CD4-positive, alpha-beta T cell treated with Interleukin-4 for 1 hour (primary cell): ENCODE results near the gene MEIKIN.

Experiments used
- DNase-seq, 2 donors: peaks; one replicate each; pipeline ENCODE4 v3.0.0-alpha.2; 2020 to 2022

The MEIKIN gene

DNA sequence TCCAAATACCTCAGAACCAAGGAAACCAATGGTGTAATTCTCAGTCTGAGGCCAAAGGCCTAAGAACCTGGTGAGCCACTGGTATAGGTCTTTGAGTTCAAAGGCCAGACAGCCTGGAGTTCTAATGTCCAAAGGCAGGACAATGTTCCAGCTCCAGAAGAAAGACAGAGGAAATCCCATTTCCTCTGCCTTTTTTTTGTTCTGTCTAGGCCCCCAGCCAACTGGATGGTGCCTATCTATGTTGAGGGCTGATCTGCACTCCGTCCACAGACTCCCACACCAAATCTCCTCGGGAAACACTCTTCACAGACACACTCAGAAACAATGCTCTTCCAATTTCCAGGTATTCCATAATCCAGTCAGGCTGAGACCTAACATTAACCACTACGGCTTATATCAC, 178.8 kb downstream of the MEIKIN start:
- DNase-seq: no peak

DNA sequence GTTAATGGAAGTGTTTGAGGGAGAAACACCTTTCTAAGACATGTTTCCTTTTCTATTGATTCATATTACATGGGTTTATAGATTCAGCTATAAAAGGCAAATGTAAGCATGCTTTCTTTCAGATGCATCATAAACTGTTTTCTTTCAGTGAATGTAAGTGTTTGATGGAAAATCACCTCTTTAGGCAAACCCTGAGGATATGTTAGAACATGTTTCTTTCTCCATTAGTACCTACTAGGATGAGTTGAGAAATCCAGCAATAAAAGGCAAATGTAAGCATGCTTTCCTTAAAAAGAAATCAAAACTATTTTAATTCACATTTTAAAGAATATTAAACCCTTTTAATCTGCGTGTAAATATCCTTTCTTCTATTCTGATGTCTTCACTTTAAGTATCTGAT, 180.2 kb downstream of the MEIKIN start:
- no peak for DNase-seq

DNA sequence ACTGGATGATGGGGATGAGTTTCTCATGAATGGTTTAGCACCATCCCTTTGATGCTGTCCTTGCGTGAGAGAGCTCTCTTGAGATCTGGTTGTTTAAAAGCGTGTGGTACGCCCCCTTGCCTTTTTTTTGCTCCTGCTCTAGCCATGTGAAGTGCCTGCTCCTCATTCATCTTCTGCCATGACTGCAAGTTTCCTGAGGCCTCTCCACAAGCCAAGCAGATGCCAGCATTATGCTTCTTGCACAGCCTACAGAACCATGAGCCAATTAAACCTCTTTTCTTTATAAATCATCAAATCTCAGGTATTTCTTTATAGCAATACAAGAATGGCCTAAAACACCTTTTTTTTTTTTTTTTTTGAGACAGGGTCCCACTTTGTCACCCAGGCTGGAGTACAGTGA, 181.5 kb downstream of the MEIKIN start:
- DNase-seq: no peak

DNA sequence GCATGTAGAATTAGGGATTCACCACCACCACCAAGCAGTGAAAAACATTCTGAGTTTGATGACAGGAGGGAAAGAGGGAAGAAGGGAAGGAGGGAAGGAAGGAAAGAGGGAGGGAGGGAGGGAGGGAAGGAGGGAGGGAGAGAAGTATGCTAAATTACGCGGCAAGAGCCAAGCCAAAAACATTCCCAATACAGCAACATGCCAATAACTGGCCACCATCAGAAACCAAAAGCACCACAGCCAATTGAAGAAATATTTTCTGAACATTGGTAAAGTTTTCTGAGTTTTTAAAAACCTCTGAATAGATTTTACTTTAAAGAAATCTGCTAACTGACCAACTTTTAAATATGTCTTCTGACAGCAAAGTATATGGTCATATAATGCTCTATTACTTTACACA, 184.7 kb downstream of the MEIKIN start:
- no peak for DNase-seq

DNA sequence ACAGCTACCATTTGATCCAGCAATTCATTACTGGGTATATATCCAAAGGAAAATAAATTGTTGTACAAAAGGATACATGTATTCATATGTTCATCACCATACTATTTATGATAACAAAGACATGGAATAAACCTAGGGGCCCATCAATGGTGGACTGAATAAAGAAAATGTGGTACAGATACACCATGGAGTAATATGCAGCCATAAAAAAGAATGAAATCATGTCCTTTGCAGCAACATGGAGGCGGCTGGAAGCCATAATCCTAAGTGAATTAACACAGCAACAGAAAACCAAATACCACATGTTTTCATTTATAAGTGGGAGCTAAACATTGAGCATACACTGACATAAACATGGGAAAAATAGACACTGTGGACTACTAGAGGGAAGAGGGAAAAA, 185.8 kb downstream of the MEIKIN start:
- no peak for DNase-seq

DNA sequence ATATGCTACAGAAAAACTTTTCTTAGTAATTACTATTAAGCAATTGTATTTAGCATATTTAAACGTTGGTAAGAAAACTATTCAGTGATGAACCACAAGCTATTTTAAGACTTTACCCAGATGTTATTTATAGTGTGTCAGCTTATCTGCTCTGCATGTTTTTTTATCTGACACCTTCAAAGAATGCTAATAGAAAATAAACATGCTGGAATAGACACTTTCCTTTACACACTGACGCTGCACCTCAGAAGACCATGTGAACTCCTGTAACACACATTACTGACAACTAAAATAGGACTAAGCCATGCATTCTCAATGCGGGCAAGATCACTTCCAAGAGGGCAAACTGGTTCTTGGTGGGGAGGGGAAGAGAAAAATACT, 187.0 kb downstream of the MEIKIN start:
- no peak for DNase-seq

DNA sequence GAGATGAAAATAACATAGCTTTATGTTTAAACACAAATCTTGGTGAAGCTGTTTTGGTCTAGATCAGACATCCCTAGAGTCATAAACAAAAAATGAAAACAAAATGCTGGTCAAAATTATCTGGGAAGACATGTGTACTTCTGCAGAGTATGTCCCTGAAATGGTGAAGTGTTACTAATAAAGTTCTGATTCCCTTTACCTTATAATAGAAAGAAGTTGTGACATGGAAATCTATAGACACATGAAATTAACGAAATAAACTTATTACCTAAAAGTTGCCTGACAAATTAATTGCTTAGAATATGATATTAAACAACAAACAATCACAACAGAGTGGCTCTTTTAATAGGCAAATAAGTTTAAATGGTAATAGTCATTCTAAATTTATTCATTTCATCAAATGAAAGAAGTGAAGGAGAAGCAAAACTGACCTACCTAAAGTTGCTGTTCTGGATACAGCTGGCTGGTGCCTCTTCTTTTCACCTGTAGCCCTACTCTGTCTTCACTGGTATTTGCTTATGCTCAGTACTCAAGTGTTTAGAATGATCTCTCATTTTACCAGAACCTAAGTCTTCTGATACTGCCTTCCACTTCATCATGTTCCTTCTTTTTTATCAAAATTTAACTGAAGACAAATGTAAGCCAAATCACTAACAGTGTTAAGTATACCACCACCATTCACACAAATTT, 187.5 kb downstream of the MEIKIN start:
- DNase-seq: no peak
